ENCODE data around the gene ITGB5. TPM values are rescaled to one million over a fixed set of nuclear protein-coding genes. Genes with fewer than 3 reads are reported as not detected.
"Not testable (repeated sequence)": the region's sequence is repeated elsewhere in the genome, so short reads cannot be mapped to it uniquely, and the experiment has no call there.

ITGB5 gene
- total RNA-seq, 2 experiments from 2014 or later, result 0.47 to 0.85 TPM

GRCh38 chr3:124760601-124761000 is 126.6 kb downstream of the ITGB5 start:
- POLR2A ChIA-PET, result interaction anchor here (0.6 to 1.7 kb wide), 4 partner anchors 11 to 141 kb away, joined by 3 to 9 read pairs (median 5); partner anchors contain the start of gene UMPS
- Histone ChIP-seq H3K4me3 (ENCODE audit: low read length) (no peak overlapping the region), H3K36me3 (ENCODE audit: insufficient read depth, low read length) (no peaks in the 10 kb centered on the region), H3K27ac (ENCODE audit: low read depth in 1 of 2, low read length in 2 of 2) (no peak overlapping the region), H3K27me3 (ENCODE audit: control insufficient read depth in 1 of 2, insufficient read depth in 2 of 2, low read length in 2 of 2) (no peaks in the 10 kb centered on the region), H3K4me1 (ENCODE audit: insufficient read depth, low read length) (peaks cover 6% of the 10 kb centered on the region), H3K9me3 (ENCODE audit: control insufficient read depth in 1 of 2, insufficient read depth in 1 of 2, low read length in 2 of 2) (no peaks in the 10 kb centered on the region)
- no peak for TF ChIP-seq CTCF (IDR thresholded peaks at IDR 0.05)
- CTCF ChIA-PET, result interaction anchor here (0.6 to 5.7 kb wide), 22 partner anchors 11 to 838 kb away, joined by 3 to 52 read pairs (median 3); no protein-coding TSS in a partner anchor
- Mint-ChIP-seq H3K4me3 (no peak overlapping the region), H3K4me1 (ENCODE audit: low read depth) (peaks cover 6% of the 10 kb centered on the region), H3K9me3 (no peaks in the 10 kb centered on the region), H3K27me3 (no peaks in the 10 kb centered on the region), H3K36me3 (ENCODE audit: low read depth) (no peaks in the 10 kb centered on the region), H3K27ac (no peak overlapping the region)
- ATAC-seq (ENCODE audit: poor library complexity) (no peak), DNase-seq (no peak)
- intact Hi-C loops (cut with DNase I, micrococcal nuclease), result loop anchor here in 1 of 2 experiments (2.0 to 10.0 kb wide), 2 partner anchors 676 to 824 kb away; no protein-coding TSS in a partner anchor

GRCh38 chr3:124759666-124760401 is 127.3 kb downstream of the ITGB5 start:
- intact Hi-C loops (cut with DNase I, micrococcal nuclease), result loop anchor here in 1 of 2 experiments (2.0 to 10.0 kb wide), 2 partner anchors 677 to 825 kb away; no protein-coding TSS in a partner anchor
- Mint-ChIP-seq H3K9me3 (no peaks in the 10 kb centered on the region), H3K27ac (no peak overlapping the region), H3K27me3 (no peaks in the 10 kb centered on the region), H3K36me3 (ENCODE audit: low read depth) (no peaks in the 10 kb centered on the region), H3K4me1 (ENCODE audit: low read depth) (peaks cover 6% of the 10 kb centered on the region), H3K4me3 (no peak overlapping the region)
- Histone ChIP-seq H3K36me3 (ENCODE audit: insufficient read depth, low read length) (no peaks in the 10 kb centered on the region), H3K9me3 (ENCODE audit: control insufficient read depth in 1 of 2, insufficient read depth in 1 of 2, low read length in 2 of 2) (no peaks in the 10 kb centered on the region), H3K27ac (ENCODE audit: low read depth in 1 of 2, low read length in 2 of 2) (no peak overlapping the region), H3K4me1 (ENCODE audit: insufficient read depth, low read length) (peaks cover 6% of the 10 kb centered on the region), H3K4me3 (ENCODE audit: low read length) (no peak overlapping the region), H3K27me3 (ENCODE audit: control insufficient read depth in 1 of 2, insufficient read depth in 2 of 2, low read length in 2 of 2) (no peaks in the 10 kb centered on the region)
- ATAC-seq (ENCODE audit: poor library complexity) (no peak), DNase-seq (no peak)
- POLR2A ChIA-PET, result interaction anchor here (1.4 to 1.7 kb wide), 3 partner anchors 11 to 141 kb away, joined by 5 to 9 read pairs (median 5); partner anchors contain the start of gene UMPS
- no peak for TF ChIP-seq CTCF (IDR thresholded peaks at IDR 0.05)
- CTCF ChIA-PET, result interaction anchor here (1.3 to 5.7 kb wide), 4 partner anchors 11 to 826 kb away, joined by 3 to 52 read pairs (median 12); no protein-coding TSS in a partner anchor

- Histone ChIP-seq H3K4me1 (ENCODE audit: insufficient read depth, low read length) (peaks cover 6% of the 10 kb centered on the region), H3K27me3 (ENCODE audit: control insufficient read depth in 1 of 2, insufficient read depth in 2 of 2, low read length in 2 of 2) (no peaks in the 10 kb centered on the region), H3K27ac (ENCODE audit: low read depth in 1 of 2, low read length in 2 of 2) (no peak overlapping the region), H3K4me3 (ENCODE audit: low read length) (no peak overlapping the region), H3K9me3 (ENCODE audit: control insufficient read depth in 1 of 2, insufficient read depth in 1 of 2, low read length in 2 of 2) (no peaks in the 10 kb centered on the region), H3K36me3 (ENCODE audit: insufficient read depth, low read length) (no peaks in the 10 kb centered on the region)
- ATAC-seq (ENCODE audit: poor library complexity) (no peak), DNase-seq (no peak)
- intact Hi-C loops (cut with DNase I, micrococcal nuclease), result no loop called here
- no peak for TF ChIP-seq CTCF (IDR thresholded peaks at IDR 0.05)
- Mint-ChIP-seq H3K4me3 (no peak overlapping the region), H3K27ac (no peak overlapping the region), H3K27me3 (peaks cover 4% of the 10 kb centered on the region), H3K9me3 (no peaks in the 10 kb centered on the region), H3K36me3 (ENCODE audit: low read depth) (no peaks in the 10 kb centered on the region), H3K4me1 (ENCODE audit: low read depth) (peaks cover 6% of the 10 kb centered on the region)
- CTCF ChIA-PET, result interaction anchor here (0.6 to 5.7 kb wide), 2 partner anchors 143 to 1185 kb away, joined by 4 to 52 read pairs; no protein-coding TSS in a partner anchor
- POLR2A ChIA-PET, result no interaction called here
Observed at GRCh38 chr3:124758851-124759635, 128.1 kb downstream of the ITGB5 start.

- CTCF ChIA-PET; H3K36me3 Mint-ChIP-seq (ENCODE audit: low read depth); H3K4me1 Mint-ChIP-seq (ENCODE audit: low read depth); POLR2A ChIA-PET; ATAC-seq (ENCODE audit: poor library complexity); H3K27ac Mint-ChIP-seq; H3K9me3 Mint-ChIP-seq; H3K27me3 ChIP-seq (ENCODE audit: control insufficient read depth in 1 of 2, insufficient read depth in 2 of 2, low read length in 2 of 2); H3K4me1 ChIP-seq (ENCODE audit: insufficient read depth, low read length); intact Hi-C loops (cut with DNase I, micrococcal nuclease); H3K27ac ChIP-seq (ENCODE audit: low read depth in 1 of 2, low read length in 2 of 2); H3K36me3 ChIP-seq (ENCODE audit: insufficient read depth, low read length); H3K9me3 ChIP-seq (ENCODE audit: control insufficient read depth in 1 of 2, insufficient read depth in 1 of 2, low read length in 2 of 2); H3K4me3 ChIP-seq (ENCODE audit: low read length); DNase-seq; H3K4me3 Mint-ChIP-seq; H3K27me3 Mint-ChIP-seq: not testable (repeated sequence)
Observed at GRCh38 chr3:124757926-124758325, 129.2 kb downstream of the ITGB5 start.

Measured in CD4-positive, alpha-beta T cell (primary cell).